ENCODE measurements around the gene MTG2. TPM values are rescaled to one million over a fixed set of nuclear protein-coding genes. Genes with fewer than 3 reads are reported as not detected.

The MTG2 gene
- total and polyA plus RNA-seq, 2 of the 13 experiments (the other 11 are each of a cell fraction or from before 2014, with no cell fraction given) = 20.4 to 37.8 TPM

GRCh38 chr20:62205618-62206387, 23.0 kb downstream of the MTG2 start:
- in situ Hi-C loops (cut with HindIII; ENCODE audit: extremely low pct_ligation_motif_present, low pct_unique_long_range_greater_than_20kb) (no loop called here), intact Hi-C loops (cut with micrococcal nuclease; ENCODE audit: unreplicated experiment) (no loop called here)
- Histone ChIP-seq H2AFZ (ENCODE audit: low read length) (no peak overlapping the region), H3K79me2 (ENCODE audit: insufficient read depth, low read length) (no peaks in the 10 kb centered on the region), H3K9ac (ENCODE audit: insufficient read depth, low read depth, low read length) (no peak overlapping the region), H3K4me3 (replicated peaks in 1 of 3; ENCODE audit: insufficient read depth in 1 of 3, low read depth in 2 of 3, low read length in 3 of 3) (no peak overlapping the region), H3K27ac (ENCODE audit: extremely low read length, insufficient read depth, low read length) (no peak overlapping the region), H3K4me1 (ENCODE audit: insufficient read depth, low read length) (peaks cover 18% of the 10 kb centered on the region), H3K4me2 (ENCODE audit: low read depth, low read length) (no peak overlapping the region), H4K20me1 (ENCODE audit: insufficient read depth, low read length) (no peaks in the 10 kb centered on the region; the same call in 1 of the 2 replicates), H3K36me3 (replicated peaks in 1 of 2; ENCODE audit: control insufficient read depth in 1 of 2, insufficient read depth in 2 of 2, low read length in 2 of 2) (peaks cover 12 to 17% of the 10 kb centered on the region in 2 experiments; a peak in 3 of 5 replicates), H3K27me3 (ENCODE audit: control insufficient read depth in 1 of 2, insufficient read depth in 2 of 2, low read length in 2 of 2) (peaks cover 7 to 15% of the 10 kb centered on the region in 2 experiments; a peak in 4 of 5 replicates), H3K9me3 (ENCODE audit: low read length) (no peaks in the 10 kb centered on the region)
- no TSS peak for BruUV-seq (replicated peaks)
- ATAC-seq (no peak), DNase-seq (ENCODE audit: low spot score) (no peak), FAIRE-seq (no peak)
- ChIA-PET POLR2A (no interaction called here), CTCF (ENCODE audit: low intra/inter-chr PET ratio, low total read pairs) (no interaction called here)
- 93% methylated on average over 38 of the region's 38 CpGs for WGBS (ENCODE audit: low lambda C conversion rate)
- no peak for TF ChIP-seq FUBP1 (CRISPR knock-in tag; IDR thresholded peaks at IDR 0.05; ENCODE audit: borderline replicate concordance)
- TF ChIP-seq AKAP8 (CRISPR knock-in tag; IDR thresholded peaks at IDR 0.05) = 0 out of 2 replicates have a peak, but pooled peaks have one; percentile 39
- TF ChIP-seq GTF3A (CRISPR knock-in tag; conservative IDR thresholded peaks at IDR 0.05) = no peak
- TF ChIP-seq, protein P1, sequence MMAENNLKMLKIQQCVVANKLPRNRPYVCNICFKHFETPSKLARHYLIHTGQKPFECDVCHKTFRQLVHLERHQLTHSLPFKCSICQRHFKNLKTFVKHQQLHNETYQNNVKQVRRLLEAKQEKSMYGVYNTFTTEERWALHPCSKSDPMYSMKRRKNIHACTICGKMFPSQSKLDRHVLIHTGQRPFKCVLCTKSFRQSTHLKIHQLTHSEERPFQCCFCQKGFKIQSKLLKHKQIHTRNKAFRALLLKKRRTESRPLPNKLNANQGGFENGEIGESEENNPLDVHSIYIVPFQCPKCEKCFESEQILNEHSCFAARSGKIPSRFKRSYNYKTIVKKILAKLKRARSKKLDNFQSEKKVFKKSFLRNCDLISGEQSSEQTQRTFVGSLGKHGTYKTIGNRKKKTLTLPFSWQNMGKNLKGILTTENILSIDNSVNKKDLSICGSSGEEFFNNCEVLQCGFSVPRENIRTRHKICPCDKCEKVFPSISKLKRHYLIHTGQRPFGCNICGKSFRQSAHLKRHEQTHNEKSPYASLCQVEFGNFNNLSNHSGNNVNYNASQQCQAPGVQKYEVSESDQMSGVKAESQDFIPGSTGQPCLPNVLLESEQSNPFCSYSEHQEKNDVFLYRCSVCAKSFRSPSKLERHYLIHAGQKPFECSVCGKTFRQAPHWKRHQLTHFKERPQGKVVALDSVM (CRISPR knock-in tag; IDR thresholded peaks at IDR 0.05) = peak; percentile 64; the same call in 1 of the 2 replicates
- no peak for TF ChIP-seq ZNF549 (CRISPR knock-in tag; IDR thresholded peaks at IDR 0.05)
- peak; percentile 95 for TF ChIP-seq AGO2 (optimal IDR thresholded peaks at IDR 0.05; ENCODE audit: low read depth, low read length)
- TF ChIP-seq ZNF749 (CRISPR knock-in tag; IDR thresholded peaks at IDR 0.05; ENCODE audit: borderline replicate concordance) = no peak
- TF ChIP-seq, protein P2, sequence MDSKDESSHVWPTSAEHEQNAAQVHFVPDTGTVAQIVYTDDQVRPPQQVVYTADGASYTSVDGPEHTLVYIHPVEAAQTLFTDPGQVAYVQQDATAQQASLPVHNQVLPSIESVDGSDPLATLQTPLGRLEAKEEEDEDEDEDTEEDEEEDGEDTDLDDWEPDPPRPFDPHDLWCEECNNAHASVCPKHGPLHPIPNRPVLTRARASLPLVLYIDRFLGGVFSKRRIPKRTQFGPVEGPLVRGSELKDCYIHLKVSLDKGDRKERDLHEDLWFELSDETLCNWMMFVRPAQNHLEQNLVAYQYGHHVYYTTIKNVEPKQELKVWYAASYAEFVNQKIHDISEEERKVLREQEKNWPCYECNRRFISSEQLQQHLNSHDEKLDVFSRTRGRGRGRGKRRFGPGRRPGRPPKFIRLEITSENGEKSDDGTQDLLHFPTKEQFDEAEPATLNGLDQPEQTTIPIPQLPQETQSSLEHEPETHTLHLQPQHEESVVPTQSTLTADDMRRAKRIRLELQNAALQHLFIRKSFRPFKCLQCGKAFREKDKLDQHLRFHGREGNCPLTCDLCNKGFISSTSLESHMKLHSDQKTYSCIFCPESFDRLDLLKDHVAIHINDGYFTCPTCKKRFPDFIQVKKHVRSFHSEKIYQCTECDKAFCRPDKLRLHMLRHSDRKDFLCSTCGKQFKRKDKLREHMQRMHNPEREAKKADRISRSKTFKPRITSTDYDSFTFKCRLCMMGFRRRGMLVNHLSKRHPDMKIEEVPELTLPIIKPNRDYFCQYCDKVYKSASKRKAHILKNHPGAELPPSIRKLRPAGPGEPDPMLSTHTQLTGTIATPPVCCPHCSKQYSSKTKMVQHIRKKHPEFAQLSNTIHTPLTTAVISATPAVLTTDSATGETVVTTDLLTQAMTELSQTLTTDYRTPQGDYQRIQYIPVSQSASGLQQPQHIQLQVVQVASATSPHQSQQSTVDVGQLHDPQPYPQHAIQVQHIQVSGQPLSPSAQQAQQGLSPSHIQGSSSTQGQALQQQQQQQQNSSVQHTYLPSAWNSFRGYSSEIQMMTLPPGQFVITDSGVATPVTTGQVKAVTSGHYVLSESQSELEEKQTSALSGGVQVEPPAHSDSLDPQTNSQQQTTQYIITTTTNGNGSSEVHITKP (CRISPR knock-in tag; IDR thresholded peaks at IDR 0.05; ENCODE audit: low read depth) = no peak
- no peak for TF ChIP-seq CHCHD3 (CRISPR knock-in tag; IDR thresholded peaks at IDR 0.05)
- peak; percentile 52; the same call in 1 of the 2 replicates for TF ChIP-seq ZNF768 (CRISPR knock-in tag; IDR thresholded peaks at IDR 0.05)
- TF ChIP-seq ZSCAN20 (CRISPR knock-in tag; IDR thresholded peaks at IDR 0.05; ENCODE audit: borderline replicate concordance) = no peak
- TF ChIP-seq ZC3H13 (CRISPR knock-in tag; IDR thresholded peaks at IDR 0.05) = 0 out of 2 replicates have a peak, but pooled peaks have one; percentile 40
- TF ChIP-seq, protein P3, sequence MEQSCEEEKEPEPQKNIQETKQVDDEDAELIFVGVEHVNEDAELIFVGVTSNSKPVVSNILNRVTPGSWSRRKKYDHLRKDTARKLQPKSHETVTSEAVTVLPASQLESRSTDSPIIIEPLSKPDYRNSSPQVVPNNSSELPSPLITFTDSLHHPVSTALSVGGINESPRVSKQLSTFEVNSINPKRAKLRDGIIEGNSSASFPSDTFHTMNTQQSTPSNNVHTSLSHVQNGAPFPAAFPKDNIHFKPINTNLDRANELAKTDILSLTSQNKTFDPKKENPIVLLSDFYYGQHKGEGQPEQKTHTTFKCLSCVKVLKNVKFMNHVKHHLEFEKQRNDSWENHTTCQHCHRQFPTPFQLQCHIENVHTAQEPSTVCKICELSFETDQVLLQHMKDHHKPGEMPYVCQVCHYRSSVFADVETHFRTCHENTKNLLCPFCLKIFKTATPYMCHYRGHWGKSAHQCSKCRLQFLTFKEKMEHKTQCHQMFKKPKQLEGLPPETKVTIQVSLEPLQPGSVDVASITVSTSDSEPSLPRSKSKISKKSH (CRISPR knock-in tag; IDR thresholded peaks at IDR 0.05; ENCODE audit: borderline replicate concordance) = 0 out of 2 replicates have a peak, but pooled peaks have one; percentile 33

All from HepG2 (cell line).